Osteoblast (primary cell): ENCODE data around the gene PARM1. TPM values are rescaled to one million over a fixed set of nuclear protein-coding genes. Genes with fewer than 3 reads are reported as not detected.

Source experiments
- DNase-seq: peaks from one replicate; pipeline ENCODE4 v3.0.0; 2011; ENCODE audit warnings: low spot score, mixed read lengths; ENCODE audit not compliant: insufficient read length; ENCODE audit errors: missing footprints
- H2AFZ ChIP-seq: 2 replicates; pipeline ENCODE4 v1.6.0; 2011; ENCODE audit warnings: mild to moderate bottlenecking, low read length
- H3K27ac ChIP-seq: 2 replicates; pipeline ENCODE4 v1.5.1; 2011; ENCODE audit warnings: mild to moderate bottlenecking, low read depth, low read length, moderate library complexity
- H3K27me3 ChIP-seq: 2 replicates; pipeline ENCODE4 v1.6.0; 2012; ENCODE audit warnings: mild to moderate bottlenecking, control low read depth, inconsistent platforms, low read length, moderate library complexity; ENCODE audit not compliant: insufficient read depth
- H3K36me3 ChIP-seq: 2 replicates; pipeline ENCODE4 v1.5.1; 2011; ENCODE audit warnings: mild to moderate bottlenecking, low read length, control low read depth, moderate library complexity; ENCODE audit not compliant: insufficient read depth
- H3K4me1 ChIP-seq: 2 replicates; pipeline ENCODE4 v1.5.1; 2011; ENCODE audit warnings: mild to moderate bottlenecking, low read length, control low read depth, moderate library complexity; ENCODE audit not compliant: insufficient read depth
- H3K4me2 ChIP-seq: 2 replicates; pipeline ENCODE4 v1.6.0; 2011; ENCODE audit warnings: mild to moderate bottlenecking, low read length; ENCODE audit not compliant: insufficient read depth
- H3K4me3 ChIP-seq: fragments of 200-600 bp; sonication (generic); 3 replicates; pipeline ENCODE4 v1.5.1; 2012; ENCODE audit warnings: mild to moderate bottlenecking, low read length, inconsistent platforms; ENCODE audit not compliant: insufficient read depth
- H3K79me2 ChIP-seq: 2 replicates; pipeline ENCODE4 v1.6.0; 2012; ENCODE audit warnings: mild to moderate bottlenecking, low read length, control low read depth, inconsistent platforms; ENCODE audit not compliant: insufficient read depth
- H3K9me3 ChIP-seq: 2 replicates; pipeline ENCODE4 v1.5.1; 2011; ENCODE audit warnings: low read depth, low read length, control low read depth
- H4K20me1 ChIP-seq: 2 replicates; pipeline ENCODE4 v1.6.0; 2012; ENCODE audit warnings: mild to moderate bottlenecking, low read length, control low read depth; ENCODE audit not compliant: insufficient read depth
- total RNA-seq: library from RNA; depleted of rRNA; stranded (reverse); fragments of >200 nt; gene quantifications from 2 replicates; pipeline ENCODE4 v1.2.3, GENCODE V29; 2012
- TF ChIP-seq, protein P1 (sequence below): IDR thresholded peaks from 2 replicates; pipeline ENCODE4 v1.5.1; 2011; ENCODE audit warnings: mild to moderate bottlenecking, low read depth, low read length, moderate library complexity; ENCODE audit errors: extremely low read depth

Gene PARM1
- total RNA-seq, 1 donor: not detected

DNA sequence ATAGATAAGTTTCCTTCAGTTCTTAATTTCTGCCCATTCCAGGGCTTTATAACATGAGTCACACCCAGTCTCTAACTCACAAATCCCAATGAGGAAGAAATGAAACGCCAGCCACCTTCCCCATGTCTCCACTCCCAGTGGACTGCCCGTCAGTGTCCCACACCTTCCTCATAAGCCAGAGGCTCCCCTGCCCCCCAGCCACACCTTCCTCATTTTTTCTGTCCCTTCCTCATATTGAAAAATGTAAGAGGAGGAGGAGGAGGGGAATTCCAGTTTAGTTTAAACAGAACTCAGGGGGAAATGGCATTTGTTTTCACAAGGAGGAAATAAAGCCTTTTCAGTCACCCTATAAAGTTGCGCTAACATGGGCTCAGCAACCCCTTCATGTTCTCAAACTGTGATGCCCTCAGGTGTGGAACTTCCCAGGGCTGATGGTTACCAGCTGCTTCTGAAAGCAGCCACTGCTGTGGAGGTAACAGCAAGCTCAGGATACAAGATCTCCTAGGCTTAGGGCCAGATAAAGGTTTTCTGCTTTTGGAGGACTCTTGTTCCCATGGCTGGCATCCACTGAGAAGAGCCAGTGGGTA lies 97.8 kb downstream of the PARM1 start:
- H3K4me3 ChIP-seq: no peak overlapping the region
- H2AFZ ChIP-seq: no peak overlapping the region
- H3K36me3 ChIP-seq: no peaks in the 10 kb centered on the region
- TF ChIP-seq, protein P1, sequence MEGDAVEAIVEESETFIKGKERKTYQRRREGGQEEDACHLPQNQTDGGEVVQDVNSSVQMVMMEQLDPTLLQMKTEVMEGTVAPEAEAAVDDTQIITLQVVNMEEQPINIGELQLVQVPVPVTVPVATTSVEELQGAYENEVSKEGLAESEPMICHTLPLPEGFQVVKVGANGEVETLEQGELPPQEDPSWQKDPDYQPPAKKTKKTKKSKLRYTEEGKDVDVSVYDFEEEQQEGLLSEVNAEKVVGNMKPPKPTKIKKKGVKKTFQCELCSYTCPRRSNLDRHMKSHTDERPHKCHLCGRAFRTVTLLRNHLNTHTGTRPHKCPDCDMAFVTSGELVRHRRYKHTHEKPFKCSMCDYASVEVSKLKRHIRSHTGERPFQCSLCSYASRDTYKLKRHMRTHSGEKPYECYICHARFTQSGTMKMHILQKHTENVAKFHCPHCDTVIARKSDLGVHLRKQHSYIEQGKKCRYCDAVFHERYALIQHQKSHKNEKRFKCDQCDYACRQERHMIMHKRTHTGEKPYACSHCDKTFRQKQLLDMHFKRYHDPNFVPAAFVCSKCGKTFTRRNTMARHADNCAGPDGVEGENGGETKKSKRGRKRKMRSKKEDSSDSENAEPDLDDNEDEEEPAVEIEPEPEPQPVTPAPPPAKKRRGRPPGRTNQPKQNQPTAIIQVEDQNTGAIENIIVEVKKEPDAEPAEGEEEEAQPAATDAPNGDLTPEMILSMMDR: no peak
- no peak overlapping the region for H3K4me2 ChIP-seq
- H3K27ac ChIP-seq: no peak overlapping the region
- H3K4me1 ChIP-seq: no peaks in the 10 kb centered on the region
- DNase-seq: no peak
- no peaks in the 10 kb centered on the region for H3K9me3 ChIP-seq
- no peaks in the 10 kb centered on the region for H3K79me2 ChIP-seq
- no peaks in the 10 kb centered on the region for H3K27me3 ChIP-seq
- H4K20me1 ChIP-seq: no peaks in the 10 kb centered on the region

DNA sequence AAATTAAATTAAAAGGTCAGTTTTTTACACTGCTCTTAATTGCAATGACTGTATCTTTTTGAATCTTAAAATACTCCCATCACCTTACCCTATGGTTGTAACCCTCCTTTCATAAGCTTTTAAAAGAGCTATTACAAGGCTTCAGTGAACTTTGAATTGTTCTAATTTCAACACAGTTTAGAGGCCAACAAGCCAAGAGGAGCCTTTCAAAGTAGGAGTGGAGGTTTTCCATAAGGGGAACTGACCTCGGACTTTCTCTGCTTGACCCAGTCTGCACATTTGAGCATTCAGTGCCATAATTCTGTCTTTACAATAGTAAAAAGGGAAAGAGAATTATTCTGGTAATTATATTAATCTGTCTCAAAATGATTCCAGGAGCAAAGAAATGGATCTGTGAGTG lies 98.9 kb downstream of the PARM1 start:
- Histone ChIP-seq H3K27me3 (no peaks in the 10 kb centered on the region), H4K20me1 (no peaks in the 10 kb centered on the region), H3K4me2 (no peak overlapping the region), H3K27ac (no peak overlapping the region), H3K9me3 (no peaks in the 10 kb centered on the region), H3K4me1 (no peaks in the 10 kb centered on the region), H3K4me3 (no peak overlapping the region), H2AFZ (no peak overlapping the region), H3K36me3 (no peaks in the 10 kb centered on the region), H3K79me2 (no peaks in the 10 kb centered on the region)
- TF ChIP-seq, protein P1: no peak
- DNase-seq: no peak

DNA sequence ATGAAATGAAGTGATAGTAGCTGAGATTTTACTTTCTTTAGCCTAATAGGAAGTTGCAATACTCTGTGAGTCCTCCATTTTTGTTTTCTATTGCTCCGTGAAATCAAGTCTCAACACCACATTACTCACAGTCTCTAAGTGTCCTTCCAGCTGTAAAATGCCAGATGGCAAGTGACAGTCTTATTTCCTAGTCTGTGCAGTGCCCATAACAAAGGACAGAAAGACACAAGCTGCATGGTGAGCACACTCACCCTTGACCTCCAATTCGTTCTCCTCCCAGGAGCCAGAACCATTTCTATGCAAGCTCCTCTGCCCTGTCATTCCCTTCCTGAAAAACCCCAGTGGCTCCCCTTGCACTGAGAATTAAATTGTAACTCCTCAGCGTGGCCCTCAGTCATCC lies 101.6 kb downstream of the PARM1 start:
- no peaks in the 10 kb centered on the region for H3K27me3 ChIP-seq
- no peaks in the 10 kb centered on the region for H3K9me3 ChIP-seq
- H3K4me3 ChIP-seq: no peak overlapping the region
- no peak overlapping the region for H3K4me2 ChIP-seq
- H3K36me3 ChIP-seq: no peaks in the 10 kb centered on the region
- no peaks in the 10 kb centered on the region for H3K4me1 ChIP-seq
- TF ChIP-seq, protein P1: no peak
- H2AFZ ChIP-seq: no peak overlapping the region
- DNase-seq: no peak
- no peak overlapping the region for H3K27ac ChIP-seq
- H4K20me1 ChIP-seq: no peaks in the 10 kb centered on the region
- H3K79me2 ChIP-seq: no peaks in the 10 kb centered on the region

DNA sequence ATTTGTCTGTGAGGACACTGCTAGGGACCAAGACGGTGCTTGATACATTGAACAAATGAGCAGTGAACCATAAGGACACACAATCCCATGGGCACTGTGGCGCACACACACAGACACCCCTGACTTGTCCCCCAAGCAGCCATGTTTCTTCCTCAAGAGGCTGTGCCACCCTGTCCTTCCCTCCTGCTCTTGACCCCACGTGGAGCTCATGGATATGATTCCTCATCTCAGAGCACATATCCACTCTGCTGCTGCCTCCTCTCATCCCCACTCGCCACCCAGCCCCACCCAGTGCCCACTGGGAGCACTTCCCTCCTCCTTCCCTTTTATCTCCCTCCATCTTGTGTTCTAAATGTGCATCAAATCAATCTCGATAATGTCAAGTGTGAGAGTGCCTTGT lies 102.4 kb downstream of the PARM1 start:
- Histone ChIP-seq H3K27ac (no peak overlapping the region), H3K4me3 (no peak overlapping the region), H3K27me3 (no peaks in the 10 kb centered on the region), H2AFZ (no peak overlapping the region), H3K9me3 (no peaks in the 10 kb centered on the region), H3K4me1 (no peaks in the 10 kb centered on the region), H3K4me2 (no peak overlapping the region), H3K79me2 (no peaks in the 10 kb centered on the region), H3K36me3 (no peaks in the 10 kb centered on the region), H4K20me1 (no peaks in the 10 kb centered on the region)
- TF ChIP-seq, protein P1: no peak
- no peak for DNase-seq
